ENCODE data around the gene CDH15.
A peak's percentile ranks its signal among the peaks of the same experiment; 100 is the strongest.

Gene CDH15

DNA sequence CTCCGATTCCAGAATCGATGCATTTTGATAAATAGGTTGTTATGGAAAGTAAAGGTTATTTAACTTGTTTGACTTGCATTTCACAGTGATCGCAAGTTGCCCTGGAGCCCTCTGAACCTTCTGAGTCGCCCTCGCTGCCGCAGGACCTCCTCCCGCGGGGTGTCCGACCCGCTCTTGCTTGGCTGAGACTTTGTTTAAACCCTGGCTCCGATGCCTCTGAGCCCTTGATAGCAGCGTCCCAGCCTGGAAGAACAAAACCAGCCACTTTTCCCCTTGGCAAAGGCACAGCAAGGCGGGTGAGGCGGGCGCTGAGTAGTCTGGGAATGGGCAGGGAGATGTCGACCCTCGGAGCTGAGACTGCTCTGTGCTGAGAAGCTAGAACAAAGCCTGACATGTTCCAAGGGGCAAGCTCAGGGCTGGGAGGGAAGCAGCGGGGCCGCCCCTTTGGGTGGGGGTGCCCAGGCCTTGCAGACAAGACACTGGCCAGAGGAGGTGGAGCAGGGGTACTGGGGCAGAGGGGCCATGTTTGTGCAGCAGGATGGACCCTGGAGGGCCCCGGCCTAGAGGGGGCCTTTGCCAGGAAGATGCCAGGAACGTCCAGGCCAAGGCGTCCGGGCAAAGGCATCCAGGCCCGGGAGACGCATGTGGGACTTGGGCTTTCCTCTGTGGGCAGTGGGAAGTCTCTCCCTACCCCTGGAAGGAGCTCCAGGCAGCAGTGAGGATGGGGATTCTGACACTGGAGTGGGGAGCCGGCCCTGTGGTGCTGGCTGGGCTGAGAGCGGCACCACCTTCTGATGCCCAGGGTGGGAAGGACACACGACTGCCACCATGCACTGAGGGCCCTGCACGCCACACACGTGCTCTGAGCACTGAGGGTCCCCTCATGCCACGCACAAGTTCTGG lies 30.3 kb upstream of the CDH15 start:
- no peak for DNase-seq

DNA sequence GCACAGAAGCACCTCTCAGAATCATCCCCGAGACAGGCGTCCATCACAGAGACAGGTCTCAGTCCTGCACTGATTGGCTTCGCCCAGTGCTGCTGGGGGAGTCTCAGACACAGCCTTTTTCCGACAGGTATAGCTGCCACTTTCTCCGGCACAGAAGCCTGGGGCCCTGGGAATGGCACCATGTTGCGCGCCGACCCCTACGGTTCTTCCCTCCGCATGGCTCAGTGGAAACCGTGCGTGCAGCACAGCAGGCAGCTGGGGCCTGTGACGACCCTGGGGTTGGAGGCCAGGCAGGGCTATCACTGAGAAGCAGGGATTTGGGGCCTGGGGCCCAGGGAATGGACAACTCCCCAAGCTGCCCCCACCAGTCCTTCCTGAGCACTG lies 29.7 kb upstream of the CDH15 start:
- no peak for DNase-seq

DNA sequence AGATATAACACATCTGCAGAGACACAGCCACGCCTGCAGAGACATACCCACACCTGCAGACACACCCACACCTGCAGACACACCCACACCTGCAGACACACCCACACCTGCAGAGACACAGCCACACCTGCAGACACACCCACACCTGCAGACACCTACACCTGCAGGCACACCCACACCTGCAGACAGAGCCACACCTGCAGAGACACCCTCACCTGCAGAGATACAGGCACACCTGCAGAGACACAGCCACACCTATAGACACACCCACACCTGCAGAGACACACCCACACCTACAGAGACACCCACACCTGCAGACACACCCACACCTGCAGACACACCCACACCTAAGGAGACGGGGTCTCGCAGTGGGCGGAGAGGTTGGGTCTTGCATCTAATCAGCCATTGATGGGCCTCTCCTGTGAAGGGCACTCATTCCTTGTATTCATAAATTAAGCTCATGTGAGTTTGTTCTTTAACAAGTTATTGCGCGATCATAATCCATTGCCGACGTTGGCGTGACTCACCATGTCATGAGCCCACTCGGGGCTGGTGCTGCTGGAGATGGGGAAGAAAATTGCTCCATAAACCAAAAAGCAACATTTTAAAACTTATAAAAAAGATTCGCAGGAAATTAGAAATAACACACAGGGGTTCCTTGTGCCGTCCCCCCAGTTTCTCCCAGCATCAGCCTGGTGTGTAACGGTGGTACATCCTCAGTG lies 28.9 kb upstream of the CDH15 start:
- DNase-seq, result no peak

GRCh38 chr16:89143201-89143741 lies 28.3 kb upstream of the CDH15 start:
- DNase-seq, result no peak

DNA sequence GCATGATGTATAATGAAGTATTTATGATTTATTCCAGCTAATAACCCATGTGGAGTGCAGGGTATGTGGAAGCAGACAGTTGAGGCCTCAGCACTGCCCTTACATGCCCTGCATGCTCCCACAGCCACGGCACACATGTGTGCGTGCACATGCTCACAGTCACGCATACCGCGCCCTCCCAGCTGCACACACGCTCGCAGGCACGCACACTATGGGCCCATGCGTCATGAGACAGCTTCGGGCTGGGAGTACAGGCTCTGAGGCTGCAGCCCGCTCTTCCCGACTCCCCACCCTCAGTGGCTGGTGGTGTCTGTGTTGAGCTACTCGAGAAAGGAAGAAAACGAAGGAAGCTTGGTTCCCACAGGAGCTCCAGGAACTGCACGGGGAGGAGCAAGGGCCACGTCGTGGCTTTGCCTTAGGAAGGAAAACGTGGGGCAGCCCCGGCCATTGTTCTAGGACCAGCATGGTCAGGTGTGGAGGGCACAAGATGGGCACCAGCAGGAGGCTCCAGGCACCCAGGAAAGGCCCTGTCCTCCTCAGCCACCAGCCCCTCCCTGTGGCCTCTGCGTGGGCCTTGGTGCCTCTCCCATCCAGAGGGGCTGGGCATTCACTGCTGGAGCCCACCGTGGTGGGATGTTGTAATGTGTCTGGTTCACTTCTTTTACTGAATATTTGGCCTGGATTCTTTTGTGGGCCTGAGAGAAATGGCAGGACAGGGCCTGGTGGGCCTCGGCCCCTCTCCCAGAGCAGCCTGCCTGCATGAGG lies 27.5 kb upstream of the CDH15 start:
- DNase-seq, result no peak

DNA sequence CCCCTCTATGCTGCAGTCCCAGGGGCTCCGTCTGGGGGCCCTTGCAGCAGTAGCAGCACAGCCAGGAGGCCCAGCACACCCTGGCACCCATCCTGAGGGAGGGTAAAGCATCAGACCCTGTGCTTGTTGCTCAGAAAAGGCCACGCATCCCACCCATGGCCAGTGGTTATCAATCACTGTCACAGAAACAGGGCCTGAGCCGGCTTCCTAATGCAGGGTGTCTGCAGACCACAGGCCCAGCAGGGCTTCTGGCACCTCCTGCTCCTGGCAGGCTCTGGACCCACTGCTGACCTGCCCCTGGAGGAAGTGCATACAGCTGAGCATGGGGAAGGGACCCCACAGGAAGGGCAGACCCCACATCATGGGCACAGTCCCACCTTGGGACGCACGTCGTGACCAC lies 26.9 kb upstream of the CDH15 start:
- DNase-seq, result no peak

GRCh38 chr16:89145406-89146161 lies 26.0 kb upstream of the CDH15 start:
- DNase-seq, result no peak

DNA sequence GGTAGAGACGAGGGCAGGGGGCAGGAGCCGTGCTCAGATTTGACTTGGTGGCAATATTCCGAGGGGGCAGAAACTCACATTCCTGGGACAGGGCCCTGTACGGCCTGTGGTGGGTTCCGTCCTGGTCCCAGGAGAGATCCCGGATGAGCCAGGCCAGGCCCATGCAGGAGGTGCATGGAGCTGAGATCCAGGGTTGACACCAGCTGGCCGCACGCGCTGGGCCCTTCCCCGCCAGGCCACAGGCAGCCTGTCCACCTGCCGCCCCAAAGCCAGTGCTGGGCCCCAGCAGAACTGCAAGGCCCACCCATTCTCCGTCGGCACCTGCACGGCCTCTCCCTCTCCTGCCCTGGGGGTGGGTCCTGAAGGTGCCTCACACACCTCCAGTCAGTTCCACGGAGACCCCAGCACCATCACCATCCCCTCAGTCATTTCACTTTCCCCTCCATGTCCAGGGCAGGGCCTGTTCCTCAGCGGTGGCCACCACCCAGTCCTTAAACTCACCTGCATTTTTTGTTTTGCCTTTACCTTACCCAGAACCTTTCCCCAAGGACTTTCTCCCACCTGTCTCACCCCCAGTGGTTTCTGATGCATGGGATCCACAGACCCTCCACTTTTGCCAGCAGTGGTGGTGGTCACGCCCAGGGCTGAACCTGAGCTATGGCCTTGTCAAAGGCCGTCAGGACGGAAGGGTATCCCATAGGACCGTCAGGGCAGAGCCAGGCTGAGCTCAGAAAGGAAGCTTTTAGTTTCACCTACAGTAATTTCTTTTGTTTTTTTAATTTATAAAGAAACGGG lies 25.1 kb upstream of the CDH15 start:
- no peak for DNase-seq

DNA sequence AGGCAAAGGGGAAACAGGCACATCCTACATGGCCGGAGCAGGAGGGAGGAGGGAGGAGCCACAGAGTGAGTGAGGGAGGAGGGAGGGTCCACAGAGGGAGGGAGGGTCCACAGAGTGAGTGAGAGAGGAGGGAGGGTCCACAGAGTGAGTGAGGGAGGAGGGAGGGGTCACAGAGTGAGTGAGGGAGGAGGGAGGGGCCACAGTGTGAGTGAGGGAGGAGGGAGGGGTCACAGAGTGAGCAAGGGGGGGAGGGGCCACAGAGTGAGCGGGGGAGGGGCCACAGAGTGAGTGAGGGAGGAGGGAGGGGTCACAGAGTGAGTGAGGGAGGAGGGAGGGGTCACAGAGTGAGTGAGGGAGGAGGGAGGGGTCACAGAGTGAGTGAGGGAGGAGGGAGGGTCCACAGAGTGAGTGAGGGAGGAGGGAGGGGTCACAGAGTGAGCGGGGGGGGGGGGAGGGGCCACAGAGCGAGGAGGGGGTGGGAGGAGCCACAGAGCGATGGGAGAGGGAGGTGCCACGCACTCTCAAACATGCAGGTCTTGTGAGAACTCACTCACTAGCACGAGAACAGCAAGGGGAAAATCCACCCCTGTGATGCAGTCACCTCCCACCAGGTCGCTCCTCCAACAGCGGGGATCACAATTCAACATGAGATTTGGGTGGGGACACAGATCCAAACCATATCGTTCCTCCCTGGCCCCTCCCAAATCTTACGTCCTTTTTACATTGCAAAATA lies 24.3 kb upstream of the CDH15 start:
- DNase-seq, result no peak

DNA sequence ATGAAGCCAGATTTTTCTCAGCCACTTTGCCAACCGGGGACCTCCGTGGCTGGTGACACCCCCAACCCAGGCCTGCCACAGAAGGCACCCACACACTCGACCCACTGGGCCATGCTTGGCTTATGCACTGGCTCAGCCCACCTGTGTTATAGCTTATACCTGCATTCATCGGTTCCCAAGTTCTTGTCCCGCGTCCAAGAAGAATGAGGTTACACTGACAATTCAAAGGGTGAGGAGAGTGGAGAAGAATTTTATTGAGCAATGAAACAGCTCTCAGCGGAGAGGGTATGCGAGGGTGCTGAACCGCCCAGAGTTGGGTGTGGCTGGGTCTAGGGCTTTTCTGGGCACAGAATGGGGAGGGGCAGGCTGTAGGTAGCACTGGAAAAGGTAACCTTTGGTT lies 22.2 kb upstream of the CDH15 start:
- DNase-seq, result no peak

GRCh38 chr16:89150090-89150835 lies 21.3 kb upstream of the CDH15 start:
- DNase-seq, result peak; percentile 44

DNA sequence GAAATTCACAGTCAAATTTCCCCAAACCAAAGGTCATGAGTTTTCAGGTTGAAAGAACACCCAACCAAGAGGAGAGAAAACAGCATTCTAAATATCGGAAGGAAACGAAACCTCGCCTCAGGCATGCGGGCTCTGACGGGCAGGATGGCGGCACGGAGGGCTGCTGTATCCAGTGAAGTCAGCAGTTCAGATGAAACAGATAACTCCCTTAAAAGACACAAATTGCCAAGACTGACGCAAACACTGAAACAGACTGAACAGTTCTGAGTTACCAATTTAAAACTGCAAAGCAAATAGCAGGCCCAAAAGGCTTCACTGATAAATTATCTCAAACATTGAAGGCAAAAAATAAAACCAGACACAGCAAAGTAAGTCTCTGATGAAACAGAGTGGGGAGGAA lies 20.6 kb upstream of the CDH15 start:
- DNase-seq, result no peak

GRCh38 chr16:89152831-89153700 lies 18.5 kb upstream of the CDH15 start:
- no peak for DNase-seq

GRCh38 chr16:89153848-89154271 lies 17.7 kb upstream of the CDH15 start:
- DNase-seq, result no peak

DNA sequence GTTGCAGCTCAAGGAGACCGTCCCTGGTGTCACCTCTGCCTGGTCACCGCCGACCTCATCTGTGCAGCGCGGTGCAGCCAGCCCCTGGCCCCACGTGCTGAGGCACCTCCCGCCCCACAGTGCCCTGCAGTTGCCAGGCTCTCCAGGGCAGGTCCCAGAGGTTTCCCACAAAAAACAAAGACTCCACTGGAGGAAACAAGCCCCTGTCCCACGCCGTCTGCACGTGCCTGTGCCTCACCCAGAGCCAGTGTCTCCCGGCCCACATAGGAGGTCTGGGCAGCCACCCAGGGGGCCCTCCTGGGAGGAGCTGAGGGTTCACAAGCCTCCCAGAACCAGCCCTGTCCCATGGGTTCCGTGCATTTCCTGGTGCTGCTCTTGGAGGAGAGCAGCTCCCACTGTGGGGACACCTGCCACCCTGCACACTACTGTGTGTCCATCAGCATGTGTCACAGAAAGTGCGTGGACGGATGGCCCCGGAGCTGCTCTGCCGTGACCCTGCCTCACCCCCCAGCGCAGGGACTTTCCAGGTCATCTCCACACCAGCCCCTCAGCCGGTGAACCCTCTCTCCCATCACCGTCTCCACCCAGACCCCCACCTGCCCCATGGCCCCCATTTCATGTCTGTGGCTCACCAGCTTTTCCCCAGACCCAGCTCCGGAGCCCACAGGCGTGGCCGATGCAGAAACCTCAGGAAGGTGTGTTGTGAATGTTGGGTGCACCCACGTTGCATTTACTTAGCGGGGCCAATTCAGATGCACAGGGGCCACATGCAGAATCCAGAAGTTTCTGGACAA lies 17.0 kb upstream of the CDH15 start:
- DNase-seq, result no peak

- DNase-seq, result no peak
Observed at GRCh38 chr16:89155184-89155679, 16.3 kb upstream of the CDH15 start.

DNA sequence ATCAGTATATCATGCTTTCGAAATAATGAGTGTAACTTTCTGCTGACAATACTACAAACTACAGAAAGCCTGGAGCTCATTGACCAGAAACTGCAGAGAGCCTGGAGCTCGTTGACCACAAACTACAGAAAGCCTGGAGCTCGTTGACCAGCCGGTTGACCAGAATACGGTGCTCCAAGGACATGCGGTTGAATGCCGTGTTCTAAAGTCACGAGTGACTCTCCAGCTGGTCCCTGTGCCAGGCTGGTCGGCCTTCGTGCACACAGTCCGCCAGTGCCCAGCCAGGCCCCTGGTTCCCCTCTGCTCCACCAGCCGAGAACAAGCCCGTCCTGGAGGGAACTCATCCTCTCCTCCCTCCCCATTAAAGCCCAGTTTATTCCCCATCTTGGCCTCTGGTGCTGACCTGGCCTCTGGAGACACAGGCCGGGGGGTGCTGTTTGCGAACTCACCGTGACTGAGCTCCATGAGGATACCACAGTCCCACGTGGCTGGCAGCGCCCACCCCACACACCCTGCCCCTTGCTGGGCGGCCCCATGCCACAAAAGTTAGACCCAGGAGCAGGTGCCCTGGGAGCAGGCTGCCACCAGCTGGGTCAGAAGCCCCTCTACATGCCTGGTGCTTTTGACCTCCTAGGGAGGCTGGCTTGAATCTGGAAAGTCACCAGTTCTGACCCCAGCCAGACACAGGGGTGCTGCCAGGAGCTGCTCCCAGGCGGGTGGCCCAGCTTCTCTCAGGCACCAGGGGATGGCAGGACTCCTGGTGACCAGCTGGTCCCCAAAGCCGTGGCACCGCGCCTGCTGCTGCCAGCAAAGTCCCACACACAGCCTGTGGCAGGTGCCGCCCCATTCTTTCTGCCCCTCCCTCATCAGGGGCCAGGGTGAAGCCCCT lies 15.5 kb upstream of the CDH15 start:
- DNase-seq, result no peak
